Measurements from ENCODE around the gene FCER1G.

The FCER1G gene

GRCh38 chr1:161193561-161194235 is 21.4 kb upstream of the FCER1G start:
- no peaks in the 10 kb centered on the region for H3K36me3 Mint-ChIP-seq (ENCODE audit: low read depth)

DNA sequence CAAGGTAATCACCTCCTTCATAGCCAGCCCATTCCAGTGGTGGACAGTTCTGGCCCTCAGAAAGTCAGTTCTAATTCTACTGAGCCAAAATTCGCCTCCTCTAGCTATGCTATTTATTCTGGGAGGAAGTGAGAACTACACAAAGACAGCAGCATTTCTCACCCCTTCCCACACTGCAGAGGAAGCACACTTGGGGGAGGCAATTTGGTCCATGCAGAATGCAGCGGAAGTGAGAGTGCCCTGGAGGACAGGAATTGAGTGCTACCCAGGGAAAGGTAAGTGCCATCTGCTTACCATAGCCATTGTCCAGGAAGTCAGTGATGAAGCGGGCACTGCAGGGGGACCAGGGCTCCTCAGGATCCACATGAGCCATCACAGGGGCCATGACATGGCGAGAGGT is 19.9 kb upstream of the FCER1G start:
- no peaks in the 10 kb centered on the region for H3K36me3 Mint-ChIP-seq (ENCODE audit: low read depth)
- DNase-seq (ENCODE audit: low spot score) = no peak
- no peak overlapping the region for H3K4me3 Mint-ChIP-seq
- peaks cover 19% of the 10 kb centered on the region for H3K4me1 Mint-ChIP-seq (ENCODE audit: low read depth)
- H3K27ac Mint-ChIP-seq = peak overlapping the region; percentile 60
- H3K27me3 Mint-ChIP-seq (ENCODE audit: low read depth) = no peaks in the 10 kb centered on the region
- no peaks in the 10 kb centered on the region for H3K9me3 Mint-ChIP-seq

More at GRCh38 chr1:161193561-161194235, 21.4 kb upstream of the FCER1G start:
- Mint-ChIP-seq H3K4me1 (ENCODE audit: low read depth) (peaks cover 19% of the 10 kb centered on the region), H3K4me3 (no peak overlapping the region), H3K27ac (no peak overlapping the region), H3K27me3 (ENCODE audit: low read depth) (no peaks in the 10 kb centered on the region), H3K9me3 (no peaks in the 10 kb centered on the region)
- no peak for DNase-seq (ENCODE audit: low spot score)

GRCh38 chr1:161196111-161196510 is 19.0 kb upstream of the FCER1G start:
- no peaks in the 10 kb centered on the region for H3K36me3 Mint-ChIP-seq (ENCODE audit: low read depth)
- no peak for DNase-seq (ENCODE audit: low spot score)
- no peak overlapping the region for H3K27ac Mint-ChIP-seq
- H3K4me1 Mint-ChIP-seq (ENCODE audit: low read depth) = peaks cover 27% of the 10 kb centered on the region
- no peaks in the 10 kb centered on the region for H3K27me3 Mint-ChIP-seq (ENCODE audit: low read depth)
- H3K4me3 Mint-ChIP-seq = no peak overlapping the region
- H3K9me3 Mint-ChIP-seq = no peaks in the 10 kb centered on the region

- H3K27ac Mint-ChIP-seq = peak overlapping the region; percentile 64
- no peak overlapping the region for H3K4me3 Mint-ChIP-seq
- H3K4me1 Mint-ChIP-seq (ENCODE audit: low read depth) = peaks cover 32% of the 10 kb centered on the region
- no peaks in the 10 kb centered on the region for H3K9me3 Mint-ChIP-seq
- DNase-seq (ENCODE audit: low spot score) = no peak
- H3K36me3 Mint-ChIP-seq (ENCODE audit: low read depth) = no peaks in the 10 kb centered on the region
- no peaks in the 10 kb centered on the region for H3K27me3 Mint-ChIP-seq (ENCODE audit: low read depth)
These were observed 18.3 kb upstream of the FCER1G start for GRCh38 chr1:161196521-161197451.

DNA sequence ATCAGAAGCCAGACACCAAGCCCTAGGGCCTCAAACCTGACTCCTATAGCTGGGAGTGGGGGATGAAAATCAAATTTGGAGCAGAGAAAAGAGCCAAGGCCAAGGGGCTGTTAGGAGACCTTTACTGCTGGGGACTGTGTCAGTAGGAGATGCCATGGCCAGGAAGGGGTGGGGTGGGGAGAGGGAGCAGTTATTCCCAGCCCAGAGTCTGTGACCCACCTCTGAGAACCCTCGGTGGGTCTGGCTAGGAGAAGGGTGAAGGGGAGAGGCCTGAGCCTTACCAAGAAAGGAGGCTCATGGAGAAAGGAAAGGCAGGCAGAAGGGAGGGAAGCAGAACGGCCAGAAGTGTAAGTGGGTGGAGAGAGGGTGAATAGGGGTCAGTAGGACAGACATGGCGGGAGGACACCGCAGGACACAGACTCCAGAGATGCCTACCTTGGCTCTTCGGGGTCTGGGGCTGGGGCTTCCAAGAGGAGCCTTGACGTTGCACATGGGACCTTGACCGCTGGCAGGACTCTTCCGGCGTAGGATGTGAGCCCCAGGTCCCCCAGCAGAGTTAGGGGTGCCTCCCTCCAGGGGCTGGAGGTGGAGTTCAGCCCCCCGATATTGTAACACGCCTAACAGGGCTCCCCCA is 17.4 kb upstream of the FCER1G start:
- no peak for DNase-seq (ENCODE audit: low spot score)
- Mint-ChIP-seq H3K27ac (peak overlapping the region; percentile 64), H3K9me3 (no peaks in the 10 kb centered on the region), H3K4me1 (ENCODE audit: low read depth) (peaks cover 26% of the 10 kb centered on the region), H3K4me3 (no peak overlapping the region), H3K27me3 (ENCODE audit: low read depth) (no peaks in the 10 kb centered on the region), H3K36me3 (ENCODE audit: low read depth) (peaks cover 1% of the 10 kb centered on the region)

- Mint-ChIP-seq H3K9me3 (no peaks in the 10 kb centered on the region), H3K27me3 (ENCODE audit: low read depth) (no peaks in the 10 kb centered on the region), H3K4me1 (ENCODE audit: low read depth) (peaks cover 28% of the 10 kb centered on the region), H3K27ac (no peak overlapping the region), H3K36me3 (ENCODE audit: low read depth) (peaks cover 3% of the 10 kb centered on the region), H3K4me3 (no peak overlapping the region)
- DNase-seq (ENCODE audit: low spot score) = no peak
These were observed 16.8 kb upstream of the FCER1G start for GRCh38 chr1:161198194-161198896.

DNA sequence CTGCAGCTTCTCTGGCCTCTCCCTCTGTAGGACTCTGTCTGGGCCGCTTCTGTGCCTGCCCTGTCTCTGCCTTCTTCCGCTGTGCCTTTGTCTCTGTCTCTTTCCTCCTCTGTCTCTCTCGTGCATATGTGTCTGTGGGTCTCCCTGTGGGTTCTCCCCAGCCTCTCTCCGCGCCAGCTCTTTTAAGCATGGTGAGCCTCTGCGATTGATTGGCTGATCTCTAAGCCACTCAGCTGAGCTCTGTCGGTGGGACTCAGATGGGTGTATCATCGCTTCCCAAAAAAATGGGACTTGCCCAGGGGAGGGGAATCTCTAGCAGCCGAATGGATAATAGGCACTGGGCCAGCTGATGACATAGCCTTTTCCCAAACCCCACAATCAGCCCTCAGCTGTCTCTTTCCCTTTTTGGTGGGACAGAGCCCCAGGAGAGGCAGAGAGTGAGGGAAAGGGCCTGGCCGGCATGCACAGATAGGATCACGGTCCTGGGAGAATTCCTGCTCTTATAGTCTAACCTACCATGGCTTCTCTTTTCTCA is 16.1 kb upstream of the FCER1G start, which contains the start of gene ADAMTS4:
ADAMTS4 (minus strand) TSS at position 158 of the 535 bp plus-strand sequence. CDS start 427 bp downstream, outside the sequence.
- Mint-ChIP-seq H3K36me3 (ENCODE audit: low read depth) (peaks cover 9% of the 10 kb centered on the region), H3K27me3 (ENCODE audit: low read depth) (no peaks in the 10 kb centered on the region), H3K9me3 (no peaks in the 10 kb centered on the region), H3K4me1 (ENCODE audit: low read depth) (peaks cover 33% of the 10 kb centered on the region), H3K4me3 (no peak within 1 kb of the TSS), H3K27ac (peak within 1 kb of the TSS; percentile 96)
- no peak for DNase-seq (ENCODE audit: low spot score)

- H3K36me3 Mint-ChIP-seq (ENCODE audit: low read depth) = peaks cover 15% of the 10 kb centered on the region
- H3K27ac Mint-ChIP-seq = peak overlapping the region; percentile 96
- H3K27me3 Mint-ChIP-seq (ENCODE audit: low read depth) = no peaks in the 10 kb centered on the region
- DNase-seq (ENCODE audit: low spot score) = no peak
- peaks cover 39% of the 10 kb centered on the region for H3K4me1 Mint-ChIP-seq (ENCODE audit: low read depth)
- no peak overlapping the region for H3K4me3 Mint-ChIP-seq
- no peaks in the 10 kb centered on the region for H3K9me3 Mint-ChIP-seq
These were observed 15.5 kb upstream of the FCER1G start for GRCh38 chr1:161199506-161200139.

GRCh38 chr1:161200421-161200991 is 14.6 kb upstream of the FCER1G start:
- H3K36me3 Mint-ChIP-seq (ENCODE audit: low read depth) = peaks cover 20% of the 10 kb centered on the region
- peak overlapping the region; percentile 17 for H3K4me3 Mint-ChIP-seq
- no peaks in the 10 kb centered on the region for H3K27me3 Mint-ChIP-seq (ENCODE audit: low read depth)
- H3K9me3 Mint-ChIP-seq = no peaks in the 10 kb centered on the region
- no peak for DNase-seq (ENCODE audit: low spot score)
- peak overlapping the region; percentile 96 for H3K27ac Mint-ChIP-seq
- peaks cover 39% of the 10 kb centered on the region for H3K4me1 Mint-ChIP-seq (ENCODE audit: low read depth)

GRCh38 chr1:161200992-161201835 is 13.9 kb upstream of the FCER1G start:
- H3K27ac Mint-ChIP-seq = peak overlapping the region; percentile 96
- no peak for DNase-seq (ENCODE audit: low spot score)
- H3K27me3 Mint-ChIP-seq (ENCODE audit: low read depth) = no peaks in the 10 kb centered on the region
- peaks cover 43% of the 10 kb centered on the region for H3K4me1 Mint-ChIP-seq (ENCODE audit: low read depth)
- no peaks in the 10 kb centered on the region for H3K9me3 Mint-ChIP-seq
- peak overlapping the region; percentile 94 for H3K4me3 Mint-ChIP-seq
- peaks cover 25% of the 10 kb centered on the region for H3K36me3 Mint-ChIP-seq (ENCODE audit: low read depth)

DNA sequence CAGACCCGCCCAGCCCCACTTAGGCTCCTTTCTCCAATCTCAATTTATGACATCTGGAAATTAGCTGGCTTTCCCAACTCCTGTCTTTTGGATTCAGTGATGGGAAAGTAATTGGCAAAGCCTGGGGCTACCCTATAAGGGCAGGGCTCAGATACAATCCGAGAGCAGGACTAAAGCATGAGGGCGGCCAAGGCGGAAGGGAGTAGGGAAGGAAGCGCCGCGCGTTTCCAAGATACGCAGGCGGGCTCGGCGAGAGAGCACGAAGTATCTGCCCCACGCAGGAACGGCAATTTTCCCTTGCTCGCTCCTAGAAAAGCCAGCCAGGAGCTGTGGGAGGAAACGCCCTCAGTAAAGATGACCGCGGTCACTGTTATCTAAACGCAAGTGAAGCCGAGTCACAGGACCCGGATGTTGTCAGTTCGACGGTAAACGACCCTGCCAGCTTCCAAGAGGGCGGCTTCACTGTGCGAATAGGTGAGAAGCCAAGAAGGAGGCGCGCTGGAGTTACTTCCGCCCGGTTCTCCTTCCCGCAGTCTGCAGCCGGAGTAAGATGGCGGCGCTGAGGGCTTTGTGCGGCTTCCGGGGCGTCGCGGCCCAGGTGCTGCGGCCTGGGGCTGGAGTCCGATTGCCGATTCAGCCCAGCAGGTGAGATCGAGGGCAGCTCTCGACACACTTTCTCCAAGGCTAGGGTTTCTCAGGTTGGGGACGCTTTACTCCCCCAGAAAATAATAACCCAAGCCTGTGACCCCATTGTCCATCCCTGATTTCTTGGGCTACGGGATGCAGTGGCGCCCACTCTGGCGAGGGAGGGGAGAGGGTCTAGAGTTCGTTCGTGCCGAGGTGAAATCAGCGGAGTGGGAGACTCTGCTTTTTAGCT is 13.0 kb upstream of the FCER1G start, which contains the start of gene NDUFS2:
NDUFS2 (plus strand) TSS at position 532 of the 877 bp plus-strand sequence; CDS start at position 551, 19 bp downstream.
- peaks cover 47% of the 10 kb centered on the region for H3K4me1 Mint-ChIP-seq (ENCODE audit: low read depth)
- no peaks in the 10 kb centered on the region for H3K9me3 Mint-ChIP-seq
- H3K27ac Mint-ChIP-seq = peak within 1 kb of the TSS; percentile 96

More for the DNA sequence above, 13.0 kb upstream of the FCER1G start, which contains the start of gene NDUFS2:
- no peaks in the 10 kb centered on the region for H3K27me3 Mint-ChIP-seq (ENCODE audit: low read depth)
- H3K4me3 Mint-ChIP-seq = peak within 1 kb of the TSS; percentile 94
- peaks cover 33% of the 10 kb centered on the region for H3K36me3 Mint-ChIP-seq (ENCODE audit: low read depth)
- peak; percentile 93 for DNase-seq (ENCODE audit: low spot score)

Data from T-helper 2 cell treated with Interferon-gamma antibody and Interleukin-4, amounts not matched to agents 5 μg/mL and 100 μg/mL, for 36 hours (primary cell).